HCT116 (cell line): ENCODE results near the gene SNRPD2. TPM values are rescaled to one million over a fixed set of nuclear protein-coding genes. Genes with fewer than 3 reads are reported as not detected.

Source experiments
- ATAC-seq: fragments of 200-7000 bp; cut with Tn5 transposase; 2 replicates; pipeline ENCODE4 v1.9.1; 2020; ENCODE audit warnings: mild to moderate bottlenecking, moderate library complexity
- BruUV-seq: library from RNA; stranded (reverse); fragments of 400-500 nt; replicated peaks from 2 replicates; lab custom pipeline; 2021; lab: Mats Ljungman, UMichigan
- CTCF ChIA-PET: fragments of 300-600 bp; sonication (Branson Sonifier 250); formaldehyde crosslinking; loops from one replicate; lab custom pipeline; 2021; ENCODE audit warnings: antibody characterized with exemption; lab: Charles Lee
- POLR2A ChIA-PET: fragments of 300-600, 350-600 bp; sonication (Branson Sonifier 250); formaldehyde crosslinking; loops from one replicate; lab custom pipeline; 2021; ENCODE audit warnings: antibody characterized with exemption; lab: Charles Lee
- RAD21 ChIA-PET, 2 experiments: fragments of 300-600 bp; sonication (Branson Sonifier 250); formaldehyde crosslinking; loops; one replicate each; lab custom pipeline; 2023; ENCODE audit warnings: low total read pairs in 2 of 2; ENCODE audit not compliant: uncharacterized antibody in 2 of 2, unreplicated experiment in 2 of 2, low non-redundant PET in 1 of 2; lab: Charles Lee
- DNase-seq: peaks from one replicate; pipeline ENCODE4 v3.0.0-alpha.2; 2010; ENCODE audit warnings: low read depth, low spot score
- H2AFZ ChIP-seq: fragments of 200-600 bp; shearing (Covaris generic), sonication (generic); 2 replicates; pipeline ENCODE4 v1.6.1; 2017; ENCODE audit warnings: low read depth, mixed run types, mixed read lengths, antibody characterized with exemption, low read length; ENCODE audit not compliant: poor library complexity, severe bottlenecking
- H3K27ac ChIP-seq: 2 replicates; pipeline ENCODE4 v1.5.1; 2012; ENCODE audit warnings: low read depth, low read length
- H3K27me3 ChIP-seq: fragments of 200-600 bp; sonication (generic); 2 replicates; pipeline ENCODE4 v1.6.1; 2016; ENCODE audit warnings: mixed run types, low read length, mixed read lengths; ENCODE audit not compliant: insufficient read depth
- H3K36me3 ChIP-seq, 2 experiments: fragments of 200-500 bp in 1 of 2; fragments of 200-600 bp in 1 of 2; sonication (Bioruptor generic) in 1 of 2; sonication (generic) in 1 of 2; 2 replicates each; pipeline versions ENCODE4 v1.5.1 to v1.6.1; 2014 to 2016; ENCODE audit warnings: low read length in 2 of 2, inconsistent platforms in 1 of 2, mixed read lengths in 1 of 2, mixed run types in 1 of 2; ENCODE audit not compliant: insufficient read depth in 2 of 2, control insufficient read depth in 1 of 2
- H3K4me1 ChIP-seq, 2 experiments: fragments of 200-600 bp in 1 of 2; sonication (generic) in 1 of 2; 2 replicates each; pipeline versions ENCODE4 v1.5.1 to v1.6.1; 2012 to 2017; ENCODE audit warnings: low read length in 2 of 2, inconsistent platforms in 1 of 2, mild to moderate bottlenecking in 1 of 2, mixed read lengths in 1 of 2, mixed run types in 1 of 2, moderate library complexity in 1 of 2; ENCODE audit not compliant: insufficient read depth in 2 of 2, control insufficient read depth in 1 of 2
- H3K4me2 ChIP-seq: fragments of 200-600 bp; sonication (generic); 2 replicates; pipeline ENCODE4 v1.6.1; 2017; ENCODE audit warnings: mixed run types, low read length, mixed read lengths
- H3K4me3 ChIP-seq, 2 experiments: fragments of 200-600 bp in 1 of 2; sonication (generic) in 1 of 2; replicated peaks in 1 of 2; 2 replicates each; pipeline ENCODE4 v1.5.1; 2011 to 2016; ENCODE audit warnings: low read length in 2 of 2, control low read depth in 1 of 2, low read depth in 1 of 2, mild to moderate bottlenecking in 1 of 2, mixed read lengths in 1 of 2, mixed run types in 1 of 2
- H3K79me2 ChIP-seq: fragments of 200-600 bp; sonication (generic); 2 replicates; pipeline ENCODE4 v1.6.1; 2017; ENCODE audit warnings: mild to moderate bottlenecking, mixed run types, low read length, moderate library complexity, mixed read lengths; ENCODE audit not compliant: insufficient read depth
- H3K9ac ChIP-seq: fragments of 200-600 bp; sonication (generic); 2 replicates; pipeline ENCODE4 v1.6.1; 2016; ENCODE audit warnings: low read length, mixed read lengths
- H3K9me2 ChIP-seq: fragments of 200-600 bp; sonication (generic), shearing (Covaris generic); 2 replicates; pipeline ENCODE4 v1.6.1; 2017; ENCODE audit warnings: mixed run types, mild to moderate bottlenecking, moderate library complexity; ENCODE audit not compliant: insufficient read depth
- H3K9me3 ChIP-seq, 2 experiments: fragments of 200-500 bp in 1 of 2; fragments of 200-600 bp in 1 of 2; sonication (Bioruptor generic) in 1 of 2; sonication (generic) in 1 of 2; 2 replicates each; pipeline ENCODE4 v1.6.1; 2014 to 2017; ENCODE audit warnings: low read length in 2 of 2, mixed read lengths in 2 of 2, inconsistent platforms in 1 of 2, low read depth in 1 of 2, mild to moderate bottlenecking in 1 of 2, mixed run types in 1 of 2, moderate library complexity in 1 of 2; ENCODE audit not compliant: control insufficient read depth in 1 of 2, insufficient read depth in 1 of 2
- H4K20me1 ChIP-seq: fragments of 200-600 bp; sonication (generic), shearing (Covaris generic); 2 replicates; pipeline ENCODE4 v1.6.1; 2017; ENCODE audit warnings: mixed run types, mild to moderate bottlenecking, moderate library complexity; ENCODE audit not compliant: insufficient read depth
- CBX3 ChIP-seq: IDR thresholded peaks from 2 replicates; pipeline ENCODE4 v1.6.1; 2012; ENCODE audit warnings: low read depth
- EGR1 ChIP-seq: IDR thresholded peaks from 2 replicates; pipeline ENCODE4 v1.6.1; 2012; ENCODE audit warnings: low read depth
- EZH2 ChIP-seq: fragments of 200-600 bp; sonication (generic); IDR thresholded peaks from 2 replicates; pipeline ENCODE4 v1.6.1; 2017; ENCODE audit warnings: antibody characterized with exemption, mixed run types
- EZH2phosphoT487 ChIP-seq: fragments of 200-600 bp; IDR thresholded peaks from 2 replicates; pipeline ENCODE4 v1.6.1; 2018; ENCODE audit warnings: antibody characterized with exemption, borderline replicate concordance
- FOSL1 ChIP-seq: IDR thresholded peaks from 2 replicates; pipeline ENCODE4 v1.6.1; 2012; ENCODE audit warnings: low read depth
- JUND ChIP-seq: IDR thresholded peaks from 2 replicates; pipeline ENCODE4 v1.6.1; 2012
- POLR2A ChIP-seq: IDR thresholded peaks from 2 replicates; pipeline ENCODE4 v1.7.0; 2011; ENCODE audit warnings: borderline replicate concordance; ENCODE audit not compliant: insufficient read depth, insufficient read length; ENCODE audit errors: extremely low read depth
- POLR2AphosphoS5 ChIP-seq: IDR thresholded peaks from 2 replicates; pipeline ENCODE4 v1.6.1; 2011; ENCODE audit warnings: mild to moderate bottlenecking, low read depth, low read length, moderate library complexity
- RAD21 ChIP-seq: IDR thresholded peaks from 2 replicates; pipeline ENCODE4 v1.6.1; 2012; ENCODE audit warnings: low read depth, mild to moderate bottlenecking
- intact Hi-C: fragments of 100-400 bp; cut with micrococcal nuclease; formaldehyde crosslinking; loops from 2 replicates; pipeline ENCODE4 v1.10.0; 2022
- total RNA-seq: library from RNA; stranded (reverse); gene quantifications from one replicate; pipeline ENCODE4 v1.2.1, GENCODE V29; 2021; ENCODE audit not compliant: unreplicated experiment
- TF ChIP-seq, protein P1 (sequence below): IDR thresholded peaks from 2 replicates; pipeline ENCODE4 v1.6.1; 2011; ENCODE audit warnings: mild to moderate bottlenecking, low read length, moderate library complexity; ENCODE audit not compliant: insufficient replicate concordance; ENCODE audit errors: extremely low read depth
- TF ChIP-seq, protein P2 (sequence below): IDR thresholded peaks from 2 replicates; pipeline ENCODE4 v1.6.1; 2012; ENCODE audit warnings: low read depth

Gene SNRPD2
- total RNA-seq, 1 experiment from 2014 or later = 927 TPM

DNA sequence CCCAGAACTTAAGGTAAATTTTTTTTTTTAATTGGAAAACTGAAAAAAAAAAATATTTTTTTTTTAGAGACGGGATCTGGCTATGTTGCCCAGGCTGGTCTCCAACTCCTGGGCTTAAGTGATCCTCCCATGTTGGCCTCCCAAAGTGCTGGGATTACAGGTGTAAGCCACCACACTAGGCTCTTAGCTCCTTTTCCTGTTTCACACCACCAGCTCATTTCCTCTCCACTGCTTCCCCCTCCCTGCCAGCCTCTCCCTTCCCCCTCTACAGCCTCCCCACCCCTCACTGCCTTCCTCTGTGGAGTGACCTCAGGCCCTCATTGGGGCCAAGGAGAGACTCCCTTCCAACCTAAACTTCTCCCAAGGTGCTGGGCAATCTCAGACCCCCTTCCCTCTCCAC, 28.0 kb downstream of the SNRPD2 start:
- no peaks in the 10 kb centered on the region for H4K20me1 ChIP-seq
- intact Hi-C loops = no loop called here
- peaks cover 7 to 15% of the 10 kb centered on the region in 2 experiments for H3K4me1 ChIP-seq
- ChIA-PET POLR2A (interaction anchor here (0.9 kb wide), 1 partner anchor 18 kb away, joined by 4 read pairs; no protein-coding TSS in a partner anchor), RAD21 (no interaction called here), CTCF (no interaction called here)
- H3K27ac ChIP-seq = no peak overlapping the region
- no peaks in the 10 kb centered on the region for H3K27me3 ChIP-seq
- BruUV-seq = no TSS peak
- H3K4me3 ChIP-seq = no peak overlapping the region
- no peaks in the 10 kb centered on the region for H3K9me3 ChIP-seq
- no peaks in the 10 kb centered on the region for H3K36me3 ChIP-seq
- no peak overlapping the region for H3K9ac ChIP-seq
- DNase-seq (no peak), ATAC-seq (no peak)
- no peak overlapping the region for H2AFZ ChIP-seq
- no peak overlapping the region for H3K4me2 ChIP-seq
- H3K9me2 ChIP-seq = no peaks in the 10 kb centered on the region
- H3K79me2 ChIP-seq = no peaks in the 10 kb centered on the region
- TF ChIP-seq CBX3 (no peak), POLR2A (no peak), RAD21 (no peak), EGR1 (no peak), JUND (no peak), EZH2 (no peak), POLR2AphosphoS5 (no peak)
- TF ChIP-seq, protein P1, sequence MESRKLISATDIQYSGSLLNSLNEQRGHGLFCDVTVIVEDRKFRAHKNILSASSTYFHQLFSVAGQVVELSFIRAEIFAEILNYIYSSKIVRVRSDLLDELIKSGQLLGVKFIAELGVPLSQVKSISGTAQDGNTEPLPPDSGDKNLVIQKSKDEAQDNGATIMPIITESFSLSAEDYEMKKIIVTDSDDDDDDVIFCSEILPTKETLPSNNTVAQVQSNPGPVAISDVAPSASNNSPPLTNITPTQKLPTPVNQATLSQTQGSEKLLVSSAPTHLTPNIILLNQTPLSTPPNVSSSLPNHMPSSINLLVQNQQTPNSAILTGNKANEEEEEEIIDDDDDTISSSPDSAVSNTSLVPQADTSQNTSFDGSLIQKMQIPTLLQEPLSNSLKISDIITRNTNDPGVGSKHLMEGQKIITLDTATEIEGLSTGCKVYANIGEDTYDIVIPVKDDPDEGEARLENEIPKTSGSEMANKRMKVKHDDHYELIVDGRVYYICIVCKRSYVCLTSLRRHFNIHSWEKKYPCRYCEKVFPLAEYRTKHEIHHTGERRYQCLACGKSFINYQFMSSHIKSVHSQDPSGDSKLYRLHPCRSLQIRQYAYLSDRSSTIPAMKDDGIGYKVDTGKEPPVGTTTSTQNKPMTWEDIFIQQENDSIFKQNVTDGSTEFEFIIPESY = no peak

DNA sequence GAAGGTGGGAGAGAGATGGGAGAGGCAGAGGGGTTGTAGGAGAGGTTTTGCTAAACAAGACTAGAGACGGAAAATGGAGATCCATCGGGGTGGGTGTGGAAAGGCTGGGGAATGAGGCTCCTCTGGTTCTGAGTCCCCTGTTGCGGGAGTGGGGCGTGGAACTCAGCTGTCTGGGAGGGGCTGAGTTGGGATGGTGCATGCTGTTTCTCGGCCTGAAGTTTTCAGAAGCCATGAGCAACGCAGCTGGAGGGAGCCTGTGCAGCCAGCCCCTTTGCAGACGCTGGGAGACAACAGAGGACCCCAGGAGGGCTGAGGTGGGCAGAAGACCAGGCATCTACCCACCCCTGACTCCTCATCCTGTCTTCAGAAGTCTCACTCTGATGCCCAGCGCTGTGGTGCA, 31.1 kb downstream of the SNRPD2 start:
- intact Hi-C loops = no loop called here
- H2AFZ ChIP-seq = no peak overlapping the region
- no peaks in the 10 kb centered on the region for H3K9me2 ChIP-seq
- H3K27ac ChIP-seq = no peak overlapping the region
- H3K36me3 ChIP-seq = no peaks in the 10 kb centered on the region
- ChIA-PET CTCF (no interaction called here), RAD21 (no interaction called here), POLR2A (interaction anchor here (1.4 kb wide), 1 partner anchor 10 kb away, joined by 5 read pairs; no protein-coding TSS in a partner anchor)
- H3K27me3 ChIP-seq = no peaks in the 10 kb centered on the region
- no peaks in the 10 kb centered on the region for H3K79me2 ChIP-seq
- H3K4me2 ChIP-seq = no peak overlapping the region
- no TSS peak for BruUV-seq
- no peak for ATAC-seq
- no peak overlapping the region for H3K9ac ChIP-seq
- no peak overlapping the region for H3K4me3 ChIP-seq
- no peak for DNase-seq
- H4K20me1 ChIP-seq = no peaks in the 10 kb centered on the region
- no peaks in the 10 kb centered on the region for H3K4me1 ChIP-seq
- H3K9me3 ChIP-seq = no peaks in the 10 kb centered on the region
- TF ChIP-seq, protein P2, sequence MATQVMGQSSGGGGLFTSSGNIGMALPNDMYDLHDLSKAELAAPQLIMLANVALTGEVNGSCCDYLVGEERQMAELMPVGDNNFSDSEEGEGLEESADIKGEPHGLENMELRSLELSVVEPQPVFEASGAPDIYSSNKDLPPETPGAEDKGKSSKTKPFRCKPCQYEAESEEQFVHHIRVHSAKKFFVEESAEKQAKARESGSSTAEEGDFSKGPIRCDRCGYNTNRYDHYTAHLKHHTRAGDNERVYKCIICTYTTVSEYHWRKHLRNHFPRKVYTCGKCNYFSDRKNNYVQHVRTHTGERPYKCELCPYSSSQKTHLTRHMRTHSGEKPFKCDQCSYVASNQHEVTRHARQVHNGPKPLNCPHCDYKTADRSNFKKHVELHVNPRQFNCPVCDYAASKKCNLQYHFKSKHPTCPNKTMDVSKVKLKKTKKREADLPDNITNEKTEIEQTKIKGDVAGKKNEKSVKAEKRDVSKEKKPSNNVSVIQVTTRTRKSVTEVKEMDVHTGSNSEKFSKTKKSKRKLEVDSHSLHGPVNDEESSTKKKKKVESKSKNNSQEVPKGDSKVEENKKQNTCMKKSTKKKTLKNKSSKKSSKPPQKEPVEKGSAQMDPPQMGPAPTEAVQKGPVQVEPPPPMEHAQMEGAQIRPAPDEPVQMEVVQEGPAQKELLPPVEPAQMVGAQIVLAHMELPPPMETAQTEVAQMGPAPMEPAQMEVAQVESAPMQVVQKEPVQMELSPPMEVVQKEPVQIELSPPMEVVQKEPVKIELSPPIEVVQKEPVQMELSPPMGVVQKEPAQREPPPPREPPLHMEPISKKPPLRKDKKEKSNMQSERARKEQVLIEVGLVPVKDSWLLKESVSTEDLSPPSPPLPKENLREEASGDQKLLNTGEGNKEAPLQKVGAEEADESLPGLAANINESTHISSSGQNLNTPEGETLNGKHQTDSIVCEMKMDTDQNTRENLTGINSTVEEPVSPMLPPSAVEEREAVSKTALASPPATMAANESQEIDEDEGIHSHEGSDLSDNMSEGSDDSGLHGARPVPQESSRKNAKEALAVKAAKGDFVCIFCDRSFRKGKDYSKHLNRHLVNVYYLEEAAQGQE = no peak
- TF ChIP-seq JUND (no peak), EZH2phosphoT487 (no peak), EGR1 (no peak), FOSL1 (no peak)
- TF ChIP-seq, protein P1 = no peak
